ENCODE measurements around the gene KIF1B. TPM values are rescaled to one million over a fixed set of nuclear protein-coding genes. Genes with fewer than 3 reads are reported as not detected.

KIF1B gene
- total and polyA plus RNA-seq, 8 donors, result 36.0 to 46.7 (median 39.7) TPM

DNA sequence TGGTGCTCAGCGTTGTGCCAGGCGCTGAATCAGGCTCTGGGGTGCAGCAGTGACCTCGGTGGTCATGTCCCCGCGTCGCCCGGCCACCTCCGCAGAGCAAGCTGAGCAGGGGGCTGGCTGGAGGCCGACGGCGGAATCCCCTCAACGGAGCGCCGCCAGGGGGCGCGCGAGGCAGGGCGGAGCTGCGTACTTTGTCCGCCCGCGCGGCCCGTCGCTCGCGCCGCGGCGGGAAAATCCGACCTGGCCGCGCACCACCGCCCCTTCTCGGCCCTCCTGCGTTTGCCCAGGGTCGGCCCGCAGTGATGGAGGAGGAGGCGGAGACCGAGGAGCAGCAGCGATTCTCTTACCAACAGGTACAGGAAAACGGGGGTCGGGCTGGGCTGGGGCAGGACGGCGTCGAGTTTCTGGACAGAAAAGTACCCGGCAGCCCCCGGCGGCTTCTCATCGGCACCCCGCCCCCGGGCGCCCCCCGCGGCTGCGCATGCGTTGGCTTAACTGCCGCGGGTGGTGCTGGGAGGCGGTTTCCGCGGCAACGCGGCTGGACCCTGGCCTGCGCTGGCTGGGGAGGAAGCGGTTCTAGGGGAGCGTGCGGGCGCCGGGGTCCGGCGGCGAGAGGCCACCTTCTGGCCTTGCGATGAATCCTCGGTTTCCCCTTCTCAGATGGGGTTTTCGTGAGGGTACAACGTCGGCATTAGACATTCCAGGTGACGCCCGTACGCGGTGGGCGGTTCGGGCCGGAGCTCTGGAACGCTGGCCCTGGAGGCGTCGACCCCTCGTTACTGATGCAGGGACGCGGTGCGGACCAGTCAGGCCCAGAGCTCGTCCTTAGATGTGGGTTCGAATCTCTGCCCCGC is 220.1 kb downstream of the KIF1B start, which contains the start of gene CENPS:
TSS of gene CENPS (plus strand) at position 218 of the 854 bp plus-strand sequence. CDS start at position 303, 85 bp downstream.
- peak within 1 kb of the TSS; percentile 2 to 74 for H3K27ac ChIP-seq
- intact Hi-C loops (cut with DNase I), result loop anchor here in 1 of 2 donors (10.0 kb wide), 1 partner anchor 64 kb away; no protein-coding TSS in a partner anchor
- ATAC-seq (peak; percentile 95), DNase-seq (peak; percentile 94 to 97 (median 94))
- H3K27me3 ChIP-seq, result no peaks in the 10 kb centered on the region
- H3K4me3 ChIP-seq, result peak within 1 kb of the TSS; percentile 85 to 87
- no peaks in the 10 kb centered on the region for H3K9me3 ChIP-seq
- H3K4me1 ChIP-seq, result peaks cover 7 to 26% of the 10 kb centered on the region in 2 donors
- TF ChIP-seq, protein P1, sequence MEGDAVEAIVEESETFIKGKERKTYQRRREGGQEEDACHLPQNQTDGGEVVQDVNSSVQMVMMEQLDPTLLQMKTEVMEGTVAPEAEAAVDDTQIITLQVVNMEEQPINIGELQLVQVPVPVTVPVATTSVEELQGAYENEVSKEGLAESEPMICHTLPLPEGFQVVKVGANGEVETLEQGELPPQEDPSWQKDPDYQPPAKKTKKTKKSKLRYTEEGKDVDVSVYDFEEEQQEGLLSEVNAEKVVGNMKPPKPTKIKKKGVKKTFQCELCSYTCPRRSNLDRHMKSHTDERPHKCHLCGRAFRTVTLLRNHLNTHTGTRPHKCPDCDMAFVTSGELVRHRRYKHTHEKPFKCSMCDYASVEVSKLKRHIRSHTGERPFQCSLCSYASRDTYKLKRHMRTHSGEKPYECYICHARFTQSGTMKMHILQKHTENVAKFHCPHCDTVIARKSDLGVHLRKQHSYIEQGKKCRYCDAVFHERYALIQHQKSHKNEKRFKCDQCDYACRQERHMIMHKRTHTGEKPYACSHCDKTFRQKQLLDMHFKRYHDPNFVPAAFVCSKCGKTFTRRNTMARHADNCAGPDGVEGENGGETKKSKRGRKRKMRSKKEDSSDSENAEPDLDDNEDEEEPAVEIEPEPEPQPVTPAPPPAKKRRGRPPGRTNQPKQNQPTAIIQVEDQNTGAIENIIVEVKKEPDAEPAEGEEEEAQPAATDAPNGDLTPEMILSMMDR (IDR thresholded peaks at IDR 0.05), result peak; percentile 94 to 96
- no peaks in the 10 kb centered on the region for H3K36me3 ChIP-seq

Small RNAs within 50 kb of the gene (microRNA-seq; reads per million reads assigned to microRNA genes)
- gene MIR1273D, result 0 reads per million in 2 donors

Other genes starting within 250 kb of the KIF1B start
- gene RBP7, start 213.3 kb upstream of the KIF1B start, total RNA-seq, result 1 to 10 TPM; 2.0 to 4.6 TPM
- 1 to 10 TPM in 3 of 6 donors, under 1 TPM in 3; 0.60 to 1.3 (median 1.1) TPM for gene RBP7, start 213.3 kb upstream of the KIF1B start, polyA plus RNA-seq (ENCODE audit: insufficient read length in 6 of 6)
- gene UBE4B, start 177.6 kb upstream of the KIF1B start, total RNA-seq, result 10 to 100 TPM; 38.0 to 44.0 TPM
- gene UBE4B, start 177.6 kb upstream of the KIF1B start, polyA plus RNA-seq (ENCODE audit: insufficient read length in 6 of 6), result 10 to 100 TPM; 46.4 to 54.1 (median 48.5) TPM
- 100 to 1,000 TPM; 130 to 277 TPM for gene PGD, start 188.5 kb downstream of the KIF1B start, total RNA-seq
- 100 to 1,000 TPM; 142 to 173 (median 157) TPM for gene PGD, start 188.5 kb downstream of the KIF1B start, polyA plus RNA-seq (ENCODE audit: insufficient read length in 6 of 6)
- gene CENPS, start 219.9 kb downstream of the KIF1B start, total RNA-seq, result 10 to 100 TPM; 13.5 to 17.6 TPM
- gene CENPS, start 219.9 kb downstream of the KIF1B start, polyA plus RNA-seq (ENCODE audit: insufficient read length in 6 of 6), result 10 to 100 TPM; 18.1 to 23.1 (median 22.2) TPM
- gene CORT, start 239.5 kb downstream of the KIF1B start, total RNA-seq, result under 1 TPM; 0.37 to 0.44 TPM
- gene CORT, start 239.5 kb downstream of the KIF1B start, polyA plus RNA-seq (ENCODE audit: insufficient read length in 6 of 6), result 1 to 10 TPM; 1.4 to 1.9 (median 1.7) TPM